Effector memory CD4-positive, alpha-beta T cell (primary cell): Measurements from ENCODE around the gene TTC3.

Experiments used
- DNase-seq, 3 donors: peaks; one replicate each; pipeline ENCODE4 v3.0.0-alpha.2; 2020
- H3K27ac ChIP-seq: 2 replicates; pipeline ENCODE4 v1.7.0; 2013; ENCODE audit warnings: mild to moderate bottlenecking, low read length, moderate library complexity; ENCODE audit not compliant: insufficient read depth, poor library complexity, severe bottlenecking
- H3K27me3 ChIP-seq: replicated peaks from 2 replicates; pipeline ENCODE4 v1.7.0; 2013; ENCODE audit warnings: mild to moderate bottlenecking, low read length; ENCODE audit not compliant: insufficient read depth, control insufficient read depth, poor library complexity, severe bottlenecking
- H3K36me3 ChIP-seq: 2 replicates; pipeline ENCODE4 v1.7.0; 2013; ENCODE audit warnings: mild to moderate bottlenecking, low read length, moderate library complexity; ENCODE audit not compliant: control insufficient read depth, insufficient read depth
- H3K4me1 ChIP-seq: 2 replicates; pipeline ENCODE4 v1.7.0; 2013; ENCODE audit warnings: low read length, mild to moderate bottlenecking; ENCODE audit not compliant: control insufficient read depth, insufficient read depth, poor library complexity, severe bottlenecking
- H3K4me3 ChIP-seq: 2 replicates; pipeline ENCODE4 v1.7.0; 2013; ENCODE audit warnings: low read length, low read depth, mild to moderate bottlenecking; ENCODE audit not compliant: insufficient read depth, poor library complexity, severe bottlenecking
- H3K9me3 ChIP-seq: 2 replicates; pipeline ENCODE4 v1.7.0; 2013; ENCODE audit warnings: mild to moderate bottlenecking, low read length, moderate library complexity; ENCODE audit not compliant: control insufficient read depth

The TTC3 gene

GRCh38 chr21:37159053-37159776, 86.2 kb downstream of the TTC3 start:
- no peak for DNase-seq
- peaks cover 34% of the 10 kb centered on the region for H3K36me3 ChIP-seq
- H3K4me1 ChIP-seq, result no peaks in the 10 kb centered on the region
- H3K27ac ChIP-seq, result no peak overlapping the region
- no peaks in the 10 kb centered on the region for H3K9me3 ChIP-seq
- no peaks in the 10 kb centered on the region for H3K27me3 ChIP-seq
- H3K4me3 ChIP-seq, result no peak overlapping the region

DNA sequence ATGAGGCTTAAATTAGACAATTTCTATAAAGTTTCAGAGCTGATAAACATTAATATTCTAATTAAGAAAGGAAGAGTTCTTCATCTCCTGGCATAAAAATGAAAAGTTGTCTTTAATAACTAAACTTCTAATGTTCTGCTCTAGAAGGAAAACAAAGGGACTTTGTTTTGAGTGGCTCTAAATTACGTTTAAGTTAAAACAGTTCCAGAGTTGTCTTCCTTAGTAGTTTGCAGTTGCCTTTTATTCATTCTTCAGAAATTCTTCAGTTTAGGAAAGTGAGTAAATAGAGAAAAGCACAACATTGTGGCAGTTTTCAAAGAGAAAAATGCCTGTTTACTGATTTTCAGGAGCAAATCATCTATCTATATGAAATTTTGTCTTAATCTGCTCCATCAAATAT, 86.9 kb downstream of the TTC3 start:
- DNase-seq, result no peak
- Histone ChIP-seq H3K27me3 (no peaks in the 10 kb centered on the region), H3K36me3 (peaks cover 39% of the 10 kb centered on the region), H3K27ac (no peak overlapping the region), H3K4me3 (no peak overlapping the region), H3K9me3 (no peaks in the 10 kb centered on the region), H3K4me1 (no peaks in the 10 kb centered on the region)

GRCh38 chr21:37164742-37165141, 91.7 kb downstream of the TTC3 start:
- H3K4me1 ChIP-seq, result no peaks in the 10 kb centered on the region
- no peak for DNase-seq
- no peak overlapping the region for H3K27ac ChIP-seq
- H3K9me3 ChIP-seq, result no peaks in the 10 kb centered on the region
- no peak overlapping the region for H3K4me3 ChIP-seq
- peaks cover 39% of the 10 kb centered on the region for H3K36me3 ChIP-seq
- H3K27me3 ChIP-seq, result no peaks in the 10 kb centered on the region

DNA sequence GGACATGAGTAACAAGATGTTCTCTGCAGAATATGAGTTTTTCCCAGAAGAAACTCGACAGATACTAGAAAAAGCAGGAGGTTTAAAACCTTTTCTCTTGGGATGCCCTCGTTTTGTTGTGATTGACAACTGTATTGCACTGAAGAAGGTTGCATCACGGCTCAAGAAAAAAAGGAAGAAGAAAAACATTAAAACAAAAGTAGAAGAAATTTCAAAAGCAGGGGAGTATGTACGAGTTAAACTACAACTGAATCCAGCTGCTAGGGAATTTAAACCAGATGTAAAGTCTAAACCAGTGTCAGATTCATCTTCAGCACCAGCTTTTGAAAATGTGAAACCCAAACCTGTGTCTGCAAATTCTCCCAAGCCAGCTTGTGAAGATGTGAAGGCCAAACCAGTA, 92.5 kb downstream of the TTC3 start:
- Histone ChIP-seq H3K4me3 (no peak overlapping the region), H3K27ac (no peak overlapping the region), H3K4me1 (no peaks in the 10 kb centered on the region), H3K9me3 (no peaks in the 10 kb centered on the region), H3K27me3 (no peaks in the 10 kb centered on the region), H3K36me3 (peaks cover 36% of the 10 kb centered on the region)
- no peak for DNase-seq

GRCh38 chr21:37166733-37167132, 93.7 kb downstream of the TTC3 start:
- Histone ChIP-seq H3K27me3 (no peaks in the 10 kb centered on the region), H3K9me3 (no peaks in the 10 kb centered on the region), H3K4me1 (no peaks in the 10 kb centered on the region), H3K27ac (no peak overlapping the region), H3K4me3 (no peak overlapping the region), H3K36me3 (peaks cover 44% of the 10 kb centered on the region)
- DNase-seq, result no peak

DNA sequence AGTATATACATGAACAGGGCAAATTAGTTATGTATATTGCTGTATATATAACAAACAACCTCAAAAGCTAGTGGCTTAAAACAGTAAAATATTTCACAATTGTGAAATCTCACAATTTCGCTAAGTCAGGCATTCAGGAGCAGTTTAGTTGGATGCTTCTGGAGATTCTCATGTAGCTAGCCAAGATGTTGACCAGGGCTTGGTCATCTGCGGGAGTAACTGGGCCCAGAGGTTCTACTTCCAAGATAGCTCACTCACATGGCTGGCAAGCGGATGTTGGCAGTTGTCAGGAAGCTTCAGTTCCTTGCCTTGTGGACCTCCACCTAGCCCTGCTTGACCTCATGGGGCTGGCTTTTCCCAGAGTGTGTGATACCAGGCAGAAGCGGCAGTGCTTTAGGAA, 95.6 kb downstream of the TTC3 start:
- no peaks in the 10 kb centered on the region for H3K9me3 ChIP-seq
- H3K36me3 ChIP-seq, result peaks cover 52% of the 10 kb centered on the region
- H3K4me1 ChIP-seq, result no peaks in the 10 kb centered on the region
- H3K27ac ChIP-seq, result no peak overlapping the region
- H3K27me3 ChIP-seq, result no peaks in the 10 kb centered on the region
- no peak overlapping the region for H3K4me3 ChIP-seq
- no peak for DNase-seq

GRCh38 chr21:37172646-37173045, 99.6 kb downstream of the TTC3 start:
- Histone ChIP-seq H3K4me3 (no peak overlapping the region), H3K27ac (no peak overlapping the region), H3K4me1 (no peaks in the 10 kb centered on the region), H3K9me3 (no peaks in the 10 kb centered on the region), H3K27me3 (no peaks in the 10 kb centered on the region), H3K36me3 (peaks cover 46% of the 10 kb centered on the region)
- DNase-seq, result no peak

DNA sequence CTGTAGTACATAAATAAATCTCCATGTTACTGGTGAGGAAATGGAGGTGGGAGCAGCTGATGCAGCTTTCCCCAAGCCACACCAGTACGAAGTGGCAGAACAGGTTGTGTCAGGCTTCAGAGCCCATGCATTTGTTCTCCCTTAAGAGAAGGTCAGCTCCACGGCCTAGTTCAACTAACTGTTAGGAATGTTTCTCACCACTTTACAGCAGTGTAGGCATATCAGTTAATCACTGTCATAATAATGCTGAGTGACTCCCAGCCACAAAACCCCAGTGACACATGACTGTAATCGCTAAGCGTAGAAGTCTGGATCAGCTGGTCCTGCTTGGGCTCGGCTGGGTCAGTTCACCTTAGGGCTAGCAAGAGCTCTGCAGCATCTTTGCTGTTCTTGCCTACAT, 103.7 kb downstream of the TTC3 start:
- H3K4me1 ChIP-seq, result no peaks in the 10 kb centered on the region
- H3K36me3 ChIP-seq, result peaks cover 48% of the 10 kb centered on the region
- no peaks in the 10 kb centered on the region for H3K27me3 ChIP-seq
- no peak overlapping the region for H3K4me3 ChIP-seq
- no peaks in the 10 kb centered on the region for H3K9me3 ChIP-seq
- H3K27ac ChIP-seq, result no peak overlapping the region
- DNase-seq, result no peak

DNA sequence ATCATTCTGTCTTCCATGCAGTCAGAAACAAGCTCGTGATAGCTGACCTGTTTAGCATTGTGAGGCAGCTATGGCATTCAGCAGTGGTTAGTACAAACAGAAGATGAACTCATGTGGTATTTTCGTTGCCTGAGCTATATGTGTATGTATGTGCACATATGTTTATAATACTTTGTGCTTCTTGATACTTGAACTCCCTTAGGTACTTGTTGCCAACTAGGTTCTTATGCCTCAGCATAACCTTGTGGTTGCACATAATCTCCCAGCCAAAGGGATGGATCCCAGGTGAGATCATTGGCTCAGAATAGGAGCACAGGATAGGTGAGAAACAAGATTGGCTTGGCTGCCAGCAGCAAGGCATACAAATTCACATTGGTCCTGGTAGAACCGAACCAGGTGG, 108.0 kb downstream of the TTC3 start:
- Histone ChIP-seq H3K9me3 (no peaks in the 10 kb centered on the region), H3K4me3 (no peak overlapping the region), H3K27ac (no peak overlapping the region), H3K27me3 (no peaks in the 10 kb centered on the region), H3K4me1 (no peaks in the 10 kb centered on the region), H3K36me3 (peaks cover 40% of the 10 kb centered on the region)
- DNase-seq, result no peak

GRCh38 chr21:37182222-37182621, 109.2 kb downstream of the TTC3 start:
- Histone ChIP-seq H3K9me3 (no peaks in the 10 kb centered on the region), H3K27me3 (no peaks in the 10 kb centered on the region), H3K4me1 (no peaks in the 10 kb centered on the region), H3K36me3 (peaks cover 42% of the 10 kb centered on the region), H3K27ac (no peak overlapping the region), H3K4me3 (no peak overlapping the region)
- DNase-seq, result no peak
